Fibroblast of lung (primary cell): ENCODE results near the gene ALDH1A1. TPM values are rescaled to one million over a fixed set of nuclear protein-coding genes. Genes with fewer than 3 reads are reported as not detected.

ENCODE experiments used
- DNase-seq, 2 donors: peaks; one replicate each; pipeline versions ENCODE4 v3.0.0 to v3.0.0-alpha.2; 2010; ENCODE audit warnings: low read depth in 2 of 2
- H2AFZ ChIP-seq: 2 replicates; pipeline ENCODE4 v1.5.1; 2012; ENCODE audit warnings: low read length, control low read depth, inconsistent platforms
- H3K27ac ChIP-seq: 2 replicates; pipeline ENCODE4 v1.5.1; 2011; ENCODE audit warnings: low read length, control low read depth; ENCODE audit not compliant: insufficient read depth
- H3K27me3 ChIP-seq: 2 replicates; pipeline ENCODE4 v1.5.1; 2011; ENCODE audit warnings: mild to moderate bottlenecking, low read length; ENCODE audit not compliant: control insufficient read depth, insufficient read depth
- H3K36me3 ChIP-seq: 2 replicates; pipeline ENCODE4 v1.5.1; 2011; ENCODE audit warnings: low read length; ENCODE audit not compliant: control insufficient read depth, insufficient read depth
- H3K4me1 ChIP-seq: 2 replicates; pipeline ENCODE4 v1.5.1; 2011; ENCODE audit warnings: low read length; ENCODE audit not compliant: control insufficient read depth, insufficient read depth; ENCODE audit errors: extremely low read depth
- H3K4me2 ChIP-seq: 2 replicates; pipeline ENCODE4 v1.5.1; 2011; ENCODE audit warnings: low read length, control low read depth; ENCODE audit not compliant: insufficient read depth; ENCODE audit errors: extremely low read depth
- H3K4me3 ChIP-seq, 4 experiments: fragments of 200-600 bp in 1 of 4; sonication (generic) in 1 of 4; replicated peaks in 1 of 4; 2 replicates each; pipeline ENCODE4 v1.5.1; 2011 to 2016; ENCODE audit warnings: low read length in 4 of 4, low read depth in 3 of 4, mild to moderate bottlenecking in 3 of 4, control low read depth in 2 of 4, inconsistent platforms in 1 of 4, mixed read lengths in 1 of 4; ENCODE audit not compliant: insufficient read depth in 1 of 4; ENCODE audit errors: control extremely low read depth in 1 of 4
- H3K79me2 ChIP-seq: 2 replicates; pipeline ENCODE4 v1.5.1; 2012; ENCODE audit warnings: mild to moderate bottlenecking, low read length, inconsistent platforms; ENCODE audit not compliant: control insufficient read depth, insufficient read depth
- H3K9ac ChIP-seq: 2 replicates; pipeline ENCODE4 v1.5.1; 2011; ENCODE audit warnings: mild to moderate bottlenecking, low read length, control low read depth; ENCODE audit not compliant: insufficient read depth
- H3K9me3 ChIP-seq: 2 replicates; pipeline ENCODE4 v1.5.1; 2012; ENCODE audit warnings: low read depth, low read length; ENCODE audit not compliant: control insufficient read depth, insufficient read depth
- H4K20me1 ChIP-seq: 2 replicates; pipeline ENCODE4 v1.5.1; 2011; ENCODE audit warnings: low read length; ENCODE audit not compliant: control insufficient read depth, insufficient read depth; ENCODE audit errors: extremely low read depth
- EZH2 ChIP-seq: IDR thresholded peaks from 2 replicates; pipeline ENCODE4 v1.5.1; 2012; ENCODE audit warnings: low read length, control low read depth, mild to moderate bottlenecking; ENCODE audit errors: missing control alignments
- polyA minus RNA-seq: library from RNA; depleted of rRNA, polyadenylated mRNA; stranded (reverse); fragments of >200 nt; gene quantifications from 2 replicates; pipeline ENCODE4 v1.2.3, GENCODE V29; 2011; ENCODE audit warnings: low replicate concordance
- polyA plus RNA-seq, 2 donors: library from polyadenylated mRNA; depleted of rRNA in 1 of 2; stranded (reverse) in 1 of 2; unstranded in 1 of 2; fragments of >200 nt; gene quantifications; 2 replicates each; pipeline ENCODE4 v1.2.1, GENCODE V29; 2011 to 2012; ENCODE audit warnings: missing spikeins in 1 of 2
- total RNA-seq: library from RNA; depleted of rRNA; stranded (reverse); fragments of >200 nt; gene quantifications from 2 replicates; pipeline ENCODE4 v1.2.1, GENCODE V29; 2014
- TF ChIP-seq, protein P1 (sequence below), 2 donors: IDR thresholded peaks in 1 of 2; conservative IDR thresholded peaks in 1 of 2; 1 replicate in 1 of 2; 2 replicates in 1 of 2; pipeline ENCODE4 v1.5.1; 2011 to 2012; ENCODE audit warnings: low read length in 2 of 2, control low read depth in 1 of 2, inconsistent platforms in 1 of 2, low read depth in 1 of 2, mild to moderate bottlenecking in 1 of 2

ALDH1A1 gene
- total RNA-seq (45.2 and 46.1 TPM in 2 replicates), polyA plus RNA-seq (7.4 and 33.2 TPM in 2 replicates), polyA minus RNA-seq (3.0 TPM in 1 of 2 replicates, not detected in the other)
- 4.7 and 26.2 TPM in 2 replicates for polyA plus RNA-seq (2012)

DNA sequence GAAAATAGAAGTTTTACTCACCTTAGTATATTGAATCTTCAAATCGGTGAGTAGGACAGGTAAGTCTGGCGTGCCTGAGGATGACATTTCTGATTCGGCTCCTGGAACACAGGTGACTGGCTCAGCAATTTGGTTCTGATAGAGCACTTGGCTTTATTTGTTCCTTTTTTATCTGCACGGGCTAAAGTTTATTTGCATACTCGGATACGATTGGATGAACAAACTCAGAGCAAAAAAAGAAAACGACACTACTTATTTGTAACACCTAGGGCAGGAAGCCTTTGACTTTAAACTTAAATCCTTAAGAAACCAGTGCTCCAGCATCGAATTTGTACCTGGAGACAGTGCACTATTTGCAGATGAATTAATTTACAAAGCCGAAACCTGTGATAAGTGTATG is at the start of gene ALDH1A1:
Gene ALDH1A1 (minus strand): TSS at position 140 of the 400 bp plus-strand sequence. CDS start 53 bp downstream, at position 87.
- Histone ChIP-seq H2AFZ (peak within 1 kb of the TSS; percentile 54), H3K27ac (no peak within 1 kb of the TSS)
- peak in 1 of 2 donors; percentile 18 for DNase-seq

DNA sequence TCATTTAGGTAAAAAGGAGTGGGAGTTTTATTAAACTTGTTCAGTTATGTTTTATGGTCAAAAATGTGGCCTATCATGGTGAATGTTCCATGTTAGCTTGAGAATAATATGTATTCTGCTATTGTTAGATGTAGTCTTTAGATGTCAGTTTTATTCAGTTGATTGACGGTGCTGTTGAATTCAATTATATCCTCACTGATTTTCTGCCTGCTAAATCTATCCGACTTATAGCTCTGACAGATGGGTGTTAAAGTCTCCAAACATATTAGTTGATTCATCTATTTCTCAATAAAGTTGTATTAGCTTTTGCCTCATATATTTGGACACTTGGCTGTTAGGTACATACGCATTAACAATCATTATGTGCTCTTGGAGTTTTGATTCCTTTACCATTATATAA is 49.0 kb upstream of the ALDH1A1 start:
- no peaks in the 10 kb centered on the region for H3K9me3 ChIP-seq
- H4K20me1 ChIP-seq, result no peaks in the 10 kb centered on the region
- TF ChIP-seq, protein P1, sequence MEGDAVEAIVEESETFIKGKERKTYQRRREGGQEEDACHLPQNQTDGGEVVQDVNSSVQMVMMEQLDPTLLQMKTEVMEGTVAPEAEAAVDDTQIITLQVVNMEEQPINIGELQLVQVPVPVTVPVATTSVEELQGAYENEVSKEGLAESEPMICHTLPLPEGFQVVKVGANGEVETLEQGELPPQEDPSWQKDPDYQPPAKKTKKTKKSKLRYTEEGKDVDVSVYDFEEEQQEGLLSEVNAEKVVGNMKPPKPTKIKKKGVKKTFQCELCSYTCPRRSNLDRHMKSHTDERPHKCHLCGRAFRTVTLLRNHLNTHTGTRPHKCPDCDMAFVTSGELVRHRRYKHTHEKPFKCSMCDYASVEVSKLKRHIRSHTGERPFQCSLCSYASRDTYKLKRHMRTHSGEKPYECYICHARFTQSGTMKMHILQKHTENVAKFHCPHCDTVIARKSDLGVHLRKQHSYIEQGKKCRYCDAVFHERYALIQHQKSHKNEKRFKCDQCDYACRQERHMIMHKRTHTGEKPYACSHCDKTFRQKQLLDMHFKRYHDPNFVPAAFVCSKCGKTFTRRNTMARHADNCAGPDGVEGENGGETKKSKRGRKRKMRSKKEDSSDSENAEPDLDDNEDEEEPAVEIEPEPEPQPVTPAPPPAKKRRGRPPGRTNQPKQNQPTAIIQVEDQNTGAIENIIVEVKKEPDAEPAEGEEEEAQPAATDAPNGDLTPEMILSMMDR (conservative IDR thresholded peaks at IDR 0.05 in 1 of 2, IDR thresholded peaks at IDR 0.05 in 1 of 2; ENCODE audit: low read depth in 1 of 2, low read length in 2 of 2), result no peak
- no peak for TF ChIP-seq EZH2
- no peak overlapping the region for H3K9ac ChIP-seq
- no peak overlapping the region for H3K27ac ChIP-seq
- no peaks in the 10 kb centered on the region for H3K4me1 ChIP-seq
- no peak overlapping the region for H2AFZ ChIP-seq
- no peaks in the 10 kb centered on the region for H3K27me3 ChIP-seq
- no peak overlapping the region for H3K4me3 ChIP-seq
- H3K4me2 ChIP-seq, result no peak overlapping the region
- no peaks in the 10 kb centered on the region for H3K79me2 ChIP-seq
- no peak for DNase-seq
- H3K36me3 ChIP-seq, result no peaks in the 10 kb centered on the region

More for the DNA sequence above, at the start of gene ALDH1A1:
- no peaks in the 10 kb centered on the region for H3K27me3 ChIP-seq
- H3K4me3 ChIP-seq, result peak within 1 kb of the TSS; percentile 12 to 47 (median 29)
- H3K36me3 ChIP-seq, result no peaks in the 10 kb centered on the region
- H3K9ac ChIP-seq, result no peak within 1 kb of the TSS
- no peaks in the 10 kb centered on the region for H3K4me1 ChIP-seq
- TF ChIP-seq, protein P1 (conservative IDR thresholded peaks at IDR 0.05 in 1 of 2, IDR thresholded peaks at IDR 0.05 in 1 of 2; ENCODE audit: low read depth in 1 of 2, low read length in 2 of 2), result no peak
- no peak for TF ChIP-seq EZH2
- H4K20me1 ChIP-seq, result no peaks in the 10 kb centered on the region
- peak within 1 kb of the TSS; percentile 75 for H3K4me2 ChIP-seq
- no peaks in the 10 kb centered on the region for H3K79me2 ChIP-seq
- H3K9me3 ChIP-seq, result no peaks in the 10 kb centered on the region

DNA sequence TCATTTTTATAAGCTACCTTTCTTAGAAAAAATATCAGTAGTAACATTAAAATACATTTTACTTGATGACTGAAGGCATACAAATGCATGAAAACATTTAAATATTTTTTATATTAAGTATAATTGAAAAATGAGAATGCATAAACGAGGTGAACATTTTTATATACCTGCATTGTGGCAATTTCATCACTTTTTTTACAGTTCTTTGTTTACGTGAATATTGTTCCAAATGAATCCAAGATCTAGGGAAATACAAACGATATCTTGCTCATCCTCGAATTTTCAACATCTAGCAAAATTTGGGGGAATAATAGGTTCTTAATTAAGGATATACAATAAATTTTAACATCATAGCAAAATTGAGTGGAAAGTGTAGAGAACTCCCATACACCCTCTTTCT is 45.5 kb upstream of the ALDH1A1 start:
- no peak overlapping the region for H3K4me3 ChIP-seq

More for the DNA sequence above, 45.5 kb upstream of the ALDH1A1 start:
- no peak for DNase-seq
- TF ChIP-seq, protein P1 (conservative IDR thresholded peaks at IDR 0.05 in 1 of 2, IDR thresholded peaks at IDR 0.05 in 1 of 2; ENCODE audit: low read depth in 1 of 2, low read length in 2 of 2), result no peak
- no peak for TF ChIP-seq EZH2
- H4K20me1 ChIP-seq, result no peaks in the 10 kb centered on the region
- H3K27me3 ChIP-seq, result no peaks in the 10 kb centered on the region
- H3K9me3 ChIP-seq, result no peaks in the 10 kb centered on the region
- H3K36me3 ChIP-seq, result no peaks in the 10 kb centered on the region
- no peak overlapping the region for H3K9ac ChIP-seq
- no peak overlapping the region for H3K4me2 ChIP-seq
- no peaks in the 10 kb centered on the region for H3K79me2 ChIP-seq
- H3K4me1 ChIP-seq, result no peaks in the 10 kb centered on the region
- no peak overlapping the region for H3K27ac ChIP-seq
- H2AFZ ChIP-seq, result no peak overlapping the region
